ENCODE measurements around the gene COLEC11.

DNA sequence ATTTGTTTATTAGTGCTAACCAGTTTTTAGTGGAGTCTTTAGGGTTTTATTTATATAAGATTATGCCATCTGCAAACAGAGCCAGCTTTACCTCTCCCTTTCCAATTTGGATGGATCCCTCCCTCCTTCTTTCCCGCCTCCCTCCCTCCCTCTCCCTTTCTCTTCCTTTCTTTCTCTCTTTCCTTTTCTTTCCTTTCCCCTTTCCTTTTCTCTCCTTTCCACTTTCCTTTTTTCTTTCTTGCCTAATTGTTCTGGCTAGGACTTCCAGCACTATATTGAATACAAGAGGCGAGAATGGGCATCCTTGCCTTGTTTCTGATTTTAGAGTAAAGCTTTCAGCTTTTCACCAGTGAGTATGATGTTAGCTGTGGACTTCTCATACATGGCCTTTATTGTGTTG lies 24.1 kb downstream of the COLEC11 start:
- TF ChIP-seq, protein P1, sequence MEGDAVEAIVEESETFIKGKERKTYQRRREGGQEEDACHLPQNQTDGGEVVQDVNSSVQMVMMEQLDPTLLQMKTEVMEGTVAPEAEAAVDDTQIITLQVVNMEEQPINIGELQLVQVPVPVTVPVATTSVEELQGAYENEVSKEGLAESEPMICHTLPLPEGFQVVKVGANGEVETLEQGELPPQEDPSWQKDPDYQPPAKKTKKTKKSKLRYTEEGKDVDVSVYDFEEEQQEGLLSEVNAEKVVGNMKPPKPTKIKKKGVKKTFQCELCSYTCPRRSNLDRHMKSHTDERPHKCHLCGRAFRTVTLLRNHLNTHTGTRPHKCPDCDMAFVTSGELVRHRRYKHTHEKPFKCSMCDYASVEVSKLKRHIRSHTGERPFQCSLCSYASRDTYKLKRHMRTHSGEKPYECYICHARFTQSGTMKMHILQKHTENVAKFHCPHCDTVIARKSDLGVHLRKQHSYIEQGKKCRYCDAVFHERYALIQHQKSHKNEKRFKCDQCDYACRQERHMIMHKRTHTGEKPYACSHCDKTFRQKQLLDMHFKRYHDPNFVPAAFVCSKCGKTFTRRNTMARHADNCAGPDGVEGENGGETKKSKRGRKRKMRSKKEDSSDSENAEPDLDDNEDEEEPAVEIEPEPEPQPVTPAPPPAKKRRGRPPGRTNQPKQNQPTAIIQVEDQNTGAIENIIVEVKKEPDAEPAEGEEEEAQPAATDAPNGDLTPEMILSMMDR (IDR thresholded peaks at IDR 0.05): no peak
- no peak for TF ChIP-seq EP300 (IDR thresholded peaks at IDR 0.05)
